IMR-90 (cell line): ENCODE data around the gene STK10. TPM values are rescaled to one million over a fixed set of nuclear protein-coding genes. Genes with fewer than 3 reads are reported as not detected.
A peak's percentile ranks its signal among the peaks of the same experiment; 100 is the strongest.

Experiments
- ATAC-seq: fragments of 200-7000 bp; cut with Tn5 transposase; 2 replicates; pipeline ENCODE4 v1.9.1; 2020; ENCODE audit warnings: low read depth, mild to moderate bottlenecking, moderate library complexity
- BruUV-seq: library from RNA; stranded (reverse); fragments of 400-500 nt; replicated peaks from 2 replicates; lab custom pipeline; 2021; lab: Mats Ljungman, UMichigan
- CTCF ChIA-PET: fragments of 300-600 bp; formaldehyde crosslinking; extraction: SDS; loops from one replicate; lab custom pipeline; 2021; ENCODE audit warnings: antibody characterized with exemption; lab: Yijun Ruan, JAX
- POLR2A ChIA-PET: fragments of 300-600 bp; sonication (Branson Sonifier 250); formaldehyde crosslinking; loops from one replicate; lab custom pipeline; 2022; ENCODE audit warnings: antibody characterized with exemption; ENCODE audit not compliant: unreplicated experiment; lab: Charles Lee
- DNase-seq: peaks from one replicate; pipeline ENCODE4 v3.0.0; 2013
- H2AFZ ChIP-seq: replicated peaks from 2 replicates; pipeline ENCODE3; 2013; ENCODE audit warnings: low read length, mild to moderate bottlenecking; ENCODE audit not compliant: poor library complexity
- H2AK5ac ChIP-seq: 2 replicates; pipeline ENCODE4 v1.6.1; 2013; ENCODE audit warnings: low read depth, low read length, inconsistent platforms
- H2AK9ac ChIP-seq: replicated peaks from 2 replicates; pipeline ENCODE3; 2013; ENCODE audit warnings: mild to moderate bottlenecking, low read depth, low read length, moderate library complexity; ENCODE audit not compliant: poor library complexity
- H2BK120ac ChIP-seq: 2 replicates; pipeline ENCODE4 v1.6.1; 2013; ENCODE audit warnings: low read depth, low read length, inconsistent platforms
- H2BK15ac ChIP-seq: 3 replicates; pipeline ENCODE4 v1.6.1; 2013; ENCODE audit warnings: low read depth, low read length, inconsistent platforms
- H2BK20ac ChIP-seq: 2 replicates; pipeline ENCODE4 v1.6.1; 2013; ENCODE audit warnings: low read depth, mild to moderate bottlenecking, inconsistent platforms, low read length, moderate library complexity
- H2BK5ac ChIP-seq: 2 replicates; pipeline ENCODE4 v1.6.1; 2013; ENCODE audit warnings: mild to moderate bottlenecking, low read depth, low read length, inconsistent platforms; ENCODE audit not compliant: poor library complexity, severe bottlenecking
- H3K14ac ChIP-seq: replicated peaks from 2 replicates; pipeline ENCODE4 v1.6.1; 2013; ENCODE audit warnings: low read depth, low read length, inconsistent platforms
- H3K18ac ChIP-seq: 2 replicates; pipeline ENCODE4 v1.6.1; 2013; ENCODE audit warnings: low read depth, low read length, control low read depth
- H3K23ac ChIP-seq: 2 replicates; pipeline ENCODE4 v1.6.1; 2013; ENCODE audit warnings: low read depth, low read length, inconsistent platforms
- H3K27ac ChIP-seq: 2 replicates; pipeline ENCODE4 v1.5.1; 2013; ENCODE audit warnings: mild to moderate bottlenecking, control low read depth, low read length; ENCODE audit not compliant: insufficient read depth
- H3K27me3 ChIP-seq: 2 replicates; pipeline ENCODE4 v1.6.1; 2013; ENCODE audit warnings: low read length; ENCODE audit not compliant: control insufficient read depth, insufficient read depth
- H3K36me3 ChIP-seq: 2 replicates; pipeline ENCODE4 v1.6.1; 2013; ENCODE audit warnings: low read length, mixed read lengths; ENCODE audit not compliant: control insufficient read depth, insufficient read depth
- H3K4ac ChIP-seq: 2 replicates; pipeline ENCODE4 v1.6.1; 2013; ENCODE audit warnings: low read depth, low read length, inconsistent platforms
- H3K4me1 ChIP-seq: 2 replicates; pipeline ENCODE4 v1.6.1; 2013; ENCODE audit warnings: low read length, mixed read lengths; ENCODE audit not compliant: control insufficient read depth, insufficient read depth
- H3K4me2 ChIP-seq: 2 replicates; pipeline ENCODE4 v1.6.1; 2013; ENCODE audit warnings: low read depth, mild to moderate bottlenecking, control low read depth, low read length, moderate library complexity
- H3K4me3 ChIP-seq: 2 replicates; pipeline ENCODE4 v1.5.1; 2013; ENCODE audit warnings: low read depth, mild to moderate bottlenecking, control low read depth, low read length, moderate library complexity; ENCODE audit not compliant: insufficient read depth
- H3K56ac ChIP-seq: 2 replicates; pipeline ENCODE4 v1.6.1; 2013; ENCODE audit warnings: low read length, inconsistent platforms; ENCODE audit not compliant: insufficient read depth; ENCODE audit errors: extremely low read depth
- H3K79me1 ChIP-seq, 2 experiments: 2 replicates each; pipeline ENCODE4 v1.6.1; 2013; ENCODE audit warnings: low read length in 2 of 2, inconsistent platforms in 1 of 2, low read depth in 1 of 2
- H3K9ac ChIP-seq: 2 replicates; pipeline ENCODE4 v1.6.1; 2013; ENCODE audit warnings: low read depth, low read length, control low read depth
- H3K9me1 ChIP-seq: 2 replicates; pipeline ENCODE4 v1.6.1; 2013; ENCODE audit warnings: low read length, inconsistent platforms; ENCODE audit not compliant: insufficient read depth
- H3K9me3 ChIP-seq: 2 replicates; pipeline ENCODE4 v1.6.1; 2013; ENCODE audit warnings: low read length; ENCODE audit not compliant: control insufficient read depth, insufficient read depth
- H4K20me1 ChIP-seq: 2 replicates; pipeline ENCODE4 v1.6.1; 2013; ENCODE audit warnings: low read length, inconsistent platforms; ENCODE audit not compliant: insufficient read depth
- H4K5ac ChIP-seq: 2 replicates; pipeline ENCODE4 v1.6.1; 2013; ENCODE audit warnings: mild to moderate bottlenecking, low read depth, low read length, control low read depth
- H4K8ac ChIP-seq, 2 experiments: 2 replicates each; pipeline ENCODE4 v1.6.1; 2013; ENCODE audit warnings: low read depth in 2 of 2, low read length in 2 of 2, control low read depth in 1 of 2, inconsistent platforms in 1 of 2
- H4K91ac ChIP-seq: 2 replicates; pipeline ENCODE4 v1.6.1; 2013; ENCODE audit warnings: low read depth, low read length, inconsistent platforms; ENCODE audit not compliant: insufficient read depth
- BHLHE40 ChIP-seq: fragments of 150-350 bp; IDR thresholded peaks from 2 replicates; pipeline ENCODE4 v1.6.1; 2016; ENCODE audit warnings: mild to moderate bottlenecking, low read depth, low read length
- CHD1 ChIP-seq: IDR thresholded peaks from 2 replicates; pipeline ENCODE4 v1.6.1; 2012; ENCODE audit warnings: low read depth, low read length, improper control_type of control experiment
- MAFK ChIP-seq: IDR thresholded peaks from 2 replicates; pipeline ENCODE4 v1.6.1; 2012; ENCODE audit warnings: low read depth, low read length, improper control_type of control experiment
- MXI1 ChIP-seq: IDR thresholded peaks from 2 replicates; pipeline ENCODE4 v1.6.1; 2012; ENCODE audit warnings: low read depth, mild to moderate bottlenecking, low read length, moderate library complexity, borderline replicate concordance
- NFE2L2 ChIP-seq: fragments of 150-350 bp; IDR thresholded peaks from 2 replicates; pipeline ENCODE4 v1.6.1; 2016; ENCODE audit warnings: low read depth, mild to moderate bottlenecking, low read length
- RCOR1 ChIP-seq: IDR thresholded peaks from 2 replicates; pipeline ENCODE4 v1.6.1; 2012; ENCODE audit warnings: mild to moderate bottlenecking, low read length, improper control_type of control experiment; ENCODE audit not compliant: insufficient replicate concordance
- RFX5 ChIP-seq: IDR thresholded peaks from 2 replicates; pipeline ENCODE4 v1.8.0; 2012; ENCODE audit warnings: low read depth, mild to moderate bottlenecking, low read length, moderate library complexity
- SMC3 ChIP-seq: fragments of 150-350 bp; IDR thresholded peaks from 2 replicates; pipeline ENCODE4 v1.6.1; 2016; ENCODE audit warnings: low read depth, mild to moderate bottlenecking, antibody characterized with exemption, low read length, moderate library complexity
- WGBS, 2 experiments: methylation state at CpG; one replicate each; pipeline versions ENCODE4 v1.1.5 to v1.1.7; 2013; ENCODE audit warnings: missing lambda C conversion rate in 2 of 2; ENCODE audit not compliant: insufficient read length in 1 of 2; ENCODE audit errors: extremely low coverage in 2 of 2; 5-methylcytosine and 5-hydroxymethylcytosine counted together
- dilution Hi-C: fragments of 300-500 bp; cut with HindIII; formaldehyde crosslinking; loops from one replicate; pipeline ENCODE4 v1.14.3; 2018; ENCODE audit warnings: low sequenced_read_pairs; ENCODE audit not compliant: unreplicated experiment
- in situ Hi-C: fragments of 300-500 bp; cut with MboI; formaldehyde crosslinking; loops from 3 replicates; pipeline ENCODE4 v1.14.3; 2019; ENCODE audit warnings: low sequenced_read_pairs, inconsistent platforms, mixed read lengths
- intact Hi-C: fragments of 100-400 bp; cut with micrococcal nuclease; formaldehyde crosslinking; loops from 2 replicates; pipeline ENCODE4 v1.10.0; 2022
- polyA plus RNA-seq, 3 experiments: library from polyadenylated mRNA; depleted of rRNA; stranded (reverse); fragments of >200 nt; gene quantifications; 2 replicates each; pipeline ENCODE4 v1.2.3, GENCODE V29; 2012; ENCODE audit warnings: low replicate concordance in 1 of 3
- total RNA-seq: library from RNA; depleted of rRNA; stranded (reverse); fragments of >200 nt; gene quantifications from 2 replicates; pipeline ENCODE4 v1.2.3, GENCODE V29; 2012

STK10 gene
- total and polyA plus RNA-seq, 2 of the 4 experiments (the other 2 are of a cell fraction) = 15.4 to 18.5 TPM

- H2BK15ac ChIP-seq = no peak overlapping the region
- H2AK9ac ChIP-seq = no peak overlapping the region
- H2BK20ac ChIP-seq = no peak overlapping the region
- H3K56ac ChIP-seq = no peak overlapping the region
- H3K27ac ChIP-seq = no peak overlapping the region
- H3K9me1 ChIP-seq = peaks cover 12% of the 10 kb centered on the region
- no peak overlapping the region for H2AK5ac ChIP-seq
- H2AFZ ChIP-seq = no peak overlapping the region
- ChIA-PET POLR2A (interaction anchor here (2.0 kb wide), 1 partner anchor 9 kb away, joined by 13 read pairs; the partner anchor contains the start of gene FBXW11), CTCF (interaction anchor here (0.9 kb wide), 1 partner anchor 84 kb away, joined by 3 read pairs; no protein-coding TSS in a partner anchor)
- ATAC-seq (peak; percentile 57), DNase-seq (no peak)
- H3K9ac ChIP-seq = no peak overlapping the region
- no peaks in the 10 kb centered on the region for H3K27me3 ChIP-seq
- peaks cover 80% of the 10 kb centered on the region for H4K20me1 ChIP-seq
- intact Hi-C loops = loop anchor here (5.0 kb wide), 1 partner anchor 40 kb away; no protein-coding TSS in a partner anchor
- H3K4me2 ChIP-seq = peak overlapping the region; percentile 25; the same call in 1 of the 2 replicates
- peaks cover 1% of the 10 kb centered on the region for H3K36me3 ChIP-seq
- H3K4me3 ChIP-seq = no peak overlapping the region
- H3K18ac ChIP-seq = no peak overlapping the region
- no peak overlapping the region for H4K91ac ChIP-seq
- H3K23ac ChIP-seq = no peak overlapping the region
- no peak overlapping the region for H3K14ac ChIP-seq
- dilution Hi-C loops = no loop called here
- no TSS peak for BruUV-seq
- peaks cover 8% of the 10 kb centered on the region for H3K4me1 ChIP-seq
- in situ Hi-C loops = no loop called here
- no peak overlapping the region for H2BK120ac ChIP-seq
- 50% methylated on average over 1 of the region's 3 CpGs; no CpG with 5 or more reads in 1 of the 2 experiments for WGBS, 2 experiments
- H3K79me1 ChIP-seq = peaks cover 19 to 73% of the 10 kb centered on the region in 2 experiments
- H4K8ac ChIP-seq = no peak overlapping the region
- TF ChIP-seq NFE2L2 (no peak), RCOR1 (no peak), MAFK (peak; percentile 94), RFX5 (no peak), BHLHE40 (no peak), CHD1 (no peak), SMC3 (no peak), MXI1 (no peak)
- H2BK5ac ChIP-seq = no peak overlapping the region
- no peak overlapping the region for H3K4ac ChIP-seq
- H4K5ac ChIP-seq = no peak overlapping the region
- H3K9me3 ChIP-seq = no peaks in the 10 kb centered on the region
Measured at GRCh38 chr5:171997011-171997410, 191.0 kb downstream of the STK10 start.
